GM18951 (cell line): ENCODE measurements around the gene KIAA1328.

Experiments
- POLR2A ChIP-seq: IDR thresholded peaks from 4 replicates; pipeline ENCODE4 v1.6.1; 2011; ENCODE audit warnings: mild to moderate bottlenecking; ENCODE audit not compliant: insufficient read length, insufficient read depth; ENCODE audit errors: extremely low read depth
- in situ Hi-C: fragments of 300-500 bp; cut with MboI; formaldehyde crosslinking; loops from one replicate; pipeline ENCODE4 v1.12.0; 2022; ENCODE audit warnings: low sequenced_read_pairs, mixed read lengths, inconsistent platforms; ENCODE audit not compliant: unreplicated experiment

The KIAA1328 gene

DNA sequence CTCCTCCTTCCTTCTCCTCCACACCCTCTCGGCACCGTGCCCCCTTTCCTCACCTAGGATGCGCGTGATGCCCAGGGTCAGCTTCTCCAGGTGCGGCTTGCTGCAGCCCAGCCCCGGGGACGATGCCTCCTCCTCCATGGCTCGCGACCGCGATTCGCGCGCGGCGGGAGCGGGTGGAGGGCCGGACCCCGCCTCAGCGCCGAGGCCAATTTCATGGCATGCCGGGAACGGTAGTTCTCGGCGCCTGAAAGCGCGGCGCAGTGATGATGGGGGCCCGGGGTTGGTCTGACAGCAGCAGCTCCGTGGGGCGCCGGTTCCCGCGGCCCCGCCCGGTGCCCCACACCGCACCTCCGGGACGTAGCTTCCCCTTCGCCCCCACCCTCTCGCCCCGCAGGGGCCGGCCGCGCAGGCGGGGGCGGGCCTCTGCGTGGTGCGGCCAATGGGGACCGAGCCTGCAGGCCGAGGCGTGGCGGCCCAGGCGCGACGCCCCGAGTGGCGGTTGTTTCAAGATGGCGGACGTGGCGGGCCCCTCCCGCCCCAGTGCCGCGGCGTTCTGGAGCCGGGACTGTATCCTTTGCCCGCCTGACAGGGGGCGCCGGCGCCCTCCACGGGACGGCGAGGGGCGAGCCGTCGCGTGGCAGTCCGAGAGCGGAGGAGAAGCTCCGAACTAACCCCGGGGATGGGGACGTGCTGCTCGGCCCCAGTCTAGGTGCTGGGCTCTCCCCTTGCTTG is at the start of gene KIAA1328, which contains the start of gene TPGS2:
Gene KIAA1328, plus strand, starts transcription at position 498 of the 732 bp plus-strand sequence. Its CDS starts 12 bp downstream, at position 510.
Gene TPGS2, minus strand, starts transcription at position 373 of the 732 bp plus-strand sequence. Its CDS starts 235 bp downstream, at position 138.
- in situ Hi-C loops, result no loop called here
- TF ChIP-seq POLR2A, result peak; percentile 64

DNA sequence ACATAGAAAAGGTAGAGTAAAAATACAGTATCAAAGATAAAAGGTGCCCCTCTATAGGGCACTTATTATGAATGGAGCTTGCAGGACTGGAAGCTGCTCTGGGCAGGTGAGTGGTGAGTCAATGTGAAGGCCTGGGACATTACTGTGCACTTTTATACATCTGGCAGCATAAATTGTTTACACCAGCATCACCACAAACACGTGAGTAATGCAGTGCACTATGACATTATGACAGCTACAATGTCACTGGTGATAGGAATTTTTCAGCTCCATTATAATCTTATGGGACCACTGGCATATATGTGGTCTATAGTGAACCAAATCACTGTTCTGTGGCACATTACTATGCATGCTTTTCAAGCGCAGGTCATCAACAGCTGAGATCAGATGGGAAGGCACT is 48.2 kb upstream of the KIAA1328 start:
- TF ChIP-seq POLR2A, result no peak
- in situ Hi-C loops, result no loop called here

DNA sequence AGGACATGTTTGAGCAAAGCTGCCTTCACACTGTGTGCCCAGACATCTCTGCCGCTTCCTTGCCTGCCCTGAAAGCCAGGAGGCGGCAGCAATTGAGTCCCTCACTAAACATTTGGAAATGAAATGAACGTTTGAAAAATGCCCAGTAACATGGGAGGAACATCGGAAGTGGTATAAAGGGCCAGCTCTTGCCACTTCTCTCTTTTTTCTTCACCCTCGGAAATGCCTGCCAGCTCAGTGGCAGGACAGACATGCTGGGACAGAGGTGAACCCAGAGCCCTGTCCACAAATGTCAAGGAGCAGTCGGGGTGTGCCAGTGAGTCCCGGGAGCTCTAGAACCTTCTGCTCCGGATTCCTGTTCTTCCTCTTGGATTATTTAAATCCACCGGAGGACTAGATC is 46.2 kb upstream of the KIAA1328 start:
- in situ Hi-C loops, result no loop called here
- no peak for TF ChIP-seq POLR2A

DNA sequence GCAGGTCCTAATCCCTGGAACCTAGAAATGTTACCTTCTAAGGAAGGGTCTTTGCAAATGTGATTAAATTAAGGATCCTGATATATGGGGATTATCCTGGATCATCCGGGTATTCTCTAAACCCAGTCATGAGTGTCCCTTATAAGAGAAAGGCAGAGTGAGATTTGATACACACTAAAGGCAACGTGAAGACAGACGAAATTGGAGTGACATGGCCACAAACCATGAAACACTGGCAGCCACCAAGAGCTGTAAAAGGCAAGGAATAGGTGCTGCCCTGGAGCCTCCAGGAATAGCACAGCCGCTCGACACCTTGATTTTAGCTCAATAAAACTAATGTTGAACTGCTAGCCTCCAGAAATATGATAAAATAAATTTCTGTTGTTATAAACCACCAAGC is 45.1 kb upstream of the KIAA1328 start:
- in situ Hi-C loops, result no loop called here
- TF ChIP-seq POLR2A, result no peak

DNA sequence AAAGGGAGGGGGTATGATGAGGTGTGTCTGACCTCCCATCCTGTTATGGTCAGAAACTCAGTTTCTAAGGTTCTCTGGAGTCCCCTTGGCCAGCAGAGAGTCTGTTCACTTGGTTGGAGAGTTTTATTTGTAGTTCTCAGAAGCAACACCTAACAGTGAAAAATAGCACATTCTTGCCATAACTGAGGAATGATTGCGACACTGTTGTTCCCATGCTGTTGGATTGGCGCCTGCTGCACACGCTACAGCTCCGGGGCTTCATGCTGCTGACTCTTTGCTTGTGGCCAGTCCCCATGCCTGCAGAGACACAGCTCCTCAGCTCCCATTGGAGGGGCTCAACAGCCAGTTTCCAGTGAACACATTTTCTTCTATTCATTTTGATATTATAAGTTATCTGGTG is 42.2 kb upstream of the KIAA1328 start:
- TF ChIP-seq POLR2A, result no peak
- in situ Hi-C loops, result no loop called here

DNA sequence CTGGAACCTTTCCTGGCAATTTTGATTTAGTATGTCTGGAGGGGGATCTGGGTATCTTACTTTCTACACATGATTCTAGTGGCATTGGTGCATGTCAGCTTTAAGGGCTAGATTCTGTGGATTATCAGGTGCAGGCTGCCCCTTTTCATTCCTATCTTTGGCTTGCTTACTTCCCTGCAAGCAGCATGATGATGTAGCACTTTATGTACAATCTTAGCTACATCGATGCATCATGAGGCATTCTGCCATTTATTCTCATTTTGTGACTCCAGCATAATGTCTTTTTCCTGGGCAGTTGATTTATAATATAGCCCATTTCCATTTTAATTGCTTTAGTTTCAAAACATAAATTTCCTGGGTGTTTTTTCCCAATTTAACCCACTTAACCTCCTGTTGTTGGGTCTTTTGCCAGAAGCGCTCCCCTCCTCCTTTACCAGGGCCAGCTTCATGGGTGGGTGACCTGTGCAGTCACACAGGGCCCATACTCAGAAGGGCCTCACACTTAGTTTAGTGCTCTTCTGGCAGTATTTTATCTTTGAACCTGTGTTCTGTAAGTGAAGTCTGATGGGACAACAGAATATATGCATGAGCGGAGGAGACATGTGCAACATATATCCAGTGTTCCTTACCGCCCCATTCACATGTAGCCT is 36.2 kb upstream of the KIAA1328 start:
- no peak for TF ChIP-seq POLR2A
- in situ Hi-C loops, result no loop called here

DNA sequence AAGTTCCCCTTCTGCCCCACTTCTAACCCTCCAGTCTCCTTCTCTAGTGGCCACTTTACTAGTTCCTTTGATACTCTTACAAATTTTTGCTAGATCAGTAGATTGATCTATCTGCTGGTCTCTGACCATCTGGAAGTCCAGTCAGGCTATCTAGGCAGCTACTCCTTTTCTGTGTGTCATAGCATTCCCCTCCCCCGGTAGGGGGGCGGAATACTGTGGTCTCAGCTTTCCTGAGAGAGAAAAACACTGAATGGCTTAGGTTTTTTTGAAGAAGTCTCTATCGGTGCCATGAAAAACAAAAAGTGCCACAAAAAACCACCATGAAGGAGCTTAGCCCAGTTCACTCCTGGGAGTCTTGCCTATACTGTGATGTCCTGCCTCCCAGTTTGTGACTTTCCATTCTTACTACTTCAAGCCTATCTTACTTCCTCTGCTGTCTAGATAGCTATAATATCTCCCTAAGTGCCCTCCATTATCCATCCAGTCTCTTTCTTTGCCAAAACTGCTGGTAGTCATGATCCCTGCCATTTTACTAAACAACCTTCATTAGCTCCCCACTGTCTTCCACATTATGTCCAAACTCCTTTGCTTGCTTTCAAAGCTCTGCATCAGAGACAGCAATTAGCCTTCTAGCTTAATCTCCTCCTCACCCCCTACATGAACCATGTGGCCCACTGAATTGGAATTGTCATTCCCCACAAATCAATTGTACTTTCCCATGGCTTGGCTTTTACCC is 30.0 kb upstream of the KIAA1328 start:
- TF ChIP-seq POLR2A, result no peak
- in situ Hi-C loops, result no loop called here

DNA sequence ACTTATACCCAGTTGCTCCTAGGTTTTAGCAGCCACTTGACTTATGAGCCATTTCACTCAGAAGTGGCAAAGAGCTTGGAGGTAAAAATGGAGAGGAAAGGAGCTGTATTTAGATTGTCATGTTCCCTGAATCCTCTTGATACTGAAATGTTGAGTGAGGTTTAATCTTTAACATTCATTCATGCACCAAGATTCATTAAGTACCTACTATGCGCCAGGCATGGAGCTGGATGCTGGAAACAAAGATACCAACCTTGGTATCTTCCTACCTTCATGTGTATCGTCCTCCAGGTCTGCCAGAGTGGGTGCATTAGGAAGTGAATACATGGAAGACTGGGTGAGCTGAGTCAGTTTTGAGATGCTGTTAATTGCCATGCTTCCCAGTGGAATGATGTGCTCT is 23.8 kb upstream of the KIAA1328 start:
- no peak for TF ChIP-seq POLR2A
- in situ Hi-C loops, result no loop called here

DNA sequence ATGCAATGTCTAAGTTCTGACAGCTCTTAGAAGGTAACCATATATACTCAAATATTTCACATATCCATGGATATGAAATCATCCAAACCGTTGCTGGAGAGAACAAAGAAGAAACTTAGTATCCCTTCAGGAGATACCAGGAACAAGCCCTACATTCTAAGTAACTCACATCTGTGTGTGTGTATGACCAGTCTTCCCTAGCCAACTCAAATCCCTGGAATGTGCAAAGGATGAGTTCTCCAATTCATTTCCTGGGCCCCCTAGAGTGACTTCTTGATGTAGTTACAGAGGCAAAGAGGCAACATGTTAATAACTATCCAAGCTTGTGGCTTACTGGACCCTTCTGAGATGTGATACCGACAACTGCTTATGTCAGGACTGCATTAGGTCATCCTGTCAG is 20.2 kb upstream of the KIAA1328 start:
- no peak for TF ChIP-seq POLR2A
- in situ Hi-C loops, result no loop called here

DNA sequence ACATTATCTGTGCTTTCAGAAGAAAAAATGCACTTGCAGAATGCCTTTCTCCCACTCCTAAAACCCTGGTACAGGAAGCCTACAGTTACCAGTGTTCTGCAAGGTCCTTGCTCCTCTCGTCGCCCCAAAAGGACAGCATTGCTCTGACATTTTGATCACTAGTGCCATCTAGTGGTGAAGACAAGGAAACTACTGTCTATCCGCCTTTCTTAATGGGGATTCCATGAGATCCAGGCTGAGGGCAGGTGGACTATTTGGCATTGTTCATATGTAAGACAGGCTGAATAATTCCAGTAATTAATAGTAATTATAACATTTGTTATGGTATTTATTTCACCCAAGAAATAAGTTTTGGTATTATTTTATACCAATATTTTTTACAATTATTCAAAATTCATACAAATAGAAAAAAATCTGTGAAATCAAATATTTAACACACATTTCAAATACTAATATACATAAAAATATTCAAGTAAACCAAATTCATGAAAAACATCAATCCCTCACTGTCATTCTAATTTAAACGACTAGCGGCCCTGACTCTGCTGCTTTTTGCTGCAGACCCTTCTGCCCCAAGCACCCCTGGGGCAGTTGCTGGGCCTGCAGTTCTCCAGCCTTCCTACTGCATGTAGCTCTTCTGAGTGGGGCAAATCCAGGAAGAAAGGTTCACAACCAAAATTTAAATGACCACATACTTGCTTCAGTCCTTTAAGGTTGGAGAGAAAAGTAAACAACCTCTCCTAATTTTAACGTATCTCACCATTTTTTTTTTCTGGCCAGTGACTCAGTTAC is 19.1 kb upstream of the KIAA1328 start:
- TF ChIP-seq POLR2A, result no peak
- in situ Hi-C loops, result no loop called here

DNA sequence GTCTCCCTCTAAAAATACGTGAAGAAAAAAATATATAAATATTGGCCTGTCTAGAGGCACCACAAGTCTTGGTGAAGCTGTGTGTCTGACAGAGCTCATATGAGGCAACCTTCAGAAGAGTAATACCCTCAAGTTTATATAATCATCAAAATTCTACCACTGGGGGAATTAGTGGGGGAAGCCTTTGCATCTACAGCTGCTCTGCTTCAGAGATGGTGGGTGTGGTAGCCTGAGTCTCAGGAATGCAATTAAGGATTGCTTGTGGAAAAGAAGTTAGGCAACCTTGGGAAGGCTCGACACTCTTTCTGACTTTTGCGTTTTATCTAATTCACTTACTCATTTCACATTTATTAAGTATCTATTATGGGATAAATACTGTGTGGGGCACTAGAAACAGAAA is 17.5 kb upstream of the KIAA1328 start:
- in situ Hi-C loops, result no loop called here
- no peak for TF ChIP-seq POLR2A

DNA sequence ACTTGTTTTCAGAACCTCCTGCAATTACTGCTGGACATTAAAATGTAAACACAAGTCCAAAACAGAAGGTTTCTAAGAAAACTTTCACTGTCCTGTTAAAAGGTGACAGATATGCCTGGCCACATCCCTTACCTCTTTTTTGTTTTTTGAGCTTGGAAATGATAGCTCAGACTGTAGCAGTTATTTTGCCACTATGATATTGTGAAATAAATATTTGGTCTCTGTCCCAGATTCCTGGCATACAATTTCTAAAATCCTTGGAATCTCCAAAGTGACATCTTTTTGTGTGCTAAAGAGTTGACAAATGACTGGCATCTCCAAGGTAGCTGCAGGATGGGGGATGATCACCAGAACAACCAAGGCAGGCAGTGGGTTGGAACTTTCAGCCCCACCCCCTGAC is 17.0 kb upstream of the KIAA1328 start:
- in situ Hi-C loops, result no loop called here
- TF ChIP-seq POLR2A, result no peak

DNA sequence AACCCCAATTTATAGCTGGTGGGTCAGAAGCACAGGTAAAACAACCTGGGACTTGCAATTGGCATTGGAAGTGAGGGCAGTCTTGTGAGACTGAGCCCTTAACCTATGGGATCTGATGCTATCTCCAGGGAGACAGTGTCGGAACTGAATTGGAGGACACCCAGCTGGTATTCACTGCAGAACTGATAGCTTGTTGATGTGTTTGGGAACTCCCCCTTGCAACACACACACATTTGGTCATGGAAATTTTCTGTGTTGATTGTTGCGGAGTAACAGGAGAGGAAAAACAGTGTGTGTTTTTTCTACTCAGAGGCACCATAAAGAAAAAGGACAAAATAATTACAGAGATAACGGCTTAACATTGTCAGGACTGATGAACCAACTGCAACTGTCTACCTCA is 16.2 kb upstream of the KIAA1328 start:
- in situ Hi-C loops, result no loop called here
- TF ChIP-seq POLR2A, result no peak
